GM12801 (cell line): ENCODE data around the gene NLK.

Source experiments
- CTCF ChIP-seq: IDR thresholded peaks from one replicate; pipeline ENCODE4 v1.5.1; 2011; ENCODE audit warnings: control low read depth; ENCODE audit not compliant: insufficient read length; ENCODE audit errors: extremely low read depth

Gene NLK

GRCh38 chr17:28228986-28229729 is 186.7 kb downstream of the NLK start:
- no peak for TF ChIP-seq CTCF

- no peak for TF ChIP-seq CTCF
Measured at GRCh38 chr17:28230011-28230410, 187.5 kb downstream of the NLK start.

GRCh38 chr17:28239271-28239624 is 196.8 kb downstream of the NLK start:
- no peak for TF ChIP-seq CTCF

- no peak for TF ChIP-seq CTCF
Measured at GRCh38 chr17:28240688-28241340, 198.3 kb downstream of the NLK start.

GRCh38 chr17:28242791-28243190 is 200.3 kb downstream of the NLK start:
- TF ChIP-seq CTCF, result no peak

- TF ChIP-seq CTCF, result no peak
Measured at GRCh38 chr17:28244446-28244845, 202.0 kb downstream of the NLK start.
